ENCODE measurements around the gene AKAP6. TPM values are rescaled to one million over a fixed set of nuclear protein-coding genes. Genes with fewer than 3 reads are reported as not detected.

AKAP6 gene
- total RNA-seq, 4 donors from 2014 or later = 2.0 to 11.0 (median 4.2) TPM

- no peaks in the 10 kb centered on the region for H3K27me3 ChIP-seq
- H3K27ac ChIP-seq = no peak overlapping the region
- 4% methylated on average over 2 of the region's 2 CpGs for WGBS
- H3K4me1 ChIP-seq = peaks cover 37% of the 10 kb centered on the region
- H3K9me3 ChIP-seq = no peaks in the 10 kb centered on the region
- H3K4me3 ChIP-seq = no peak overlapping the region
- DNase-seq (ENCODE audit: low spot score in 2 of 2) = no peak
- H3K36me3 ChIP-seq = no peaks in the 10 kb centered on the region
- TF ChIP-seq EP300 (IDR thresholded peaks at IDR 0.05) = no peak
- TF ChIP-seq POLR2AphosphoS5 (IDR thresholded peaks at IDR 0.05) = no peak
- TF ChIP-seq CTCF (IDR thresholded peaks at IDR 0.05) = no peak
These were observed 139.9 kb downstream of the AKAP6 start for GRCh38 chr14:32468955-32469354.

GRCh38 chr14:32469388-32470160 is 140.5 kb downstream of the AKAP6 start:
- no peaks in the 10 kb centered on the region for H3K9me3 ChIP-seq
- no peak overlapping the region for H3K27ac ChIP-seq
- H3K4me1 ChIP-seq = peaks cover 40% of the 10 kb centered on the region
- DNase-seq (ENCODE audit: low spot score in 2 of 2) = no peak
- H3K4me3 ChIP-seq = no peak overlapping the region
- 11% methylated on average over 5 of the region's 5 CpGs for WGBS
- no peaks in the 10 kb centered on the region for H3K27me3 ChIP-seq
- TF ChIP-seq CTCF (IDR thresholded peaks at IDR 0.05) = peak; percentile 18 to 33
- TF ChIP-seq POLR2A (IDR thresholded peaks at IDR 0.05) = no peak
- TF ChIP-seq EP300 (IDR thresholded peaks at IDR 0.05) = no peak
- TF ChIP-seq POLR2AphosphoS5 (IDR thresholded peaks at IDR 0.05) = no peak
- no peaks in the 10 kb centered on the region for H3K36me3 ChIP-seq

- 78% methylated on average over 4 of the region's 4 CpGs for WGBS
- no peaks in the 10 kb centered on the region for H3K9me3 ChIP-seq
- peaks cover 46% of the 10 kb centered on the region for H3K4me1 ChIP-seq
- DNase-seq (ENCODE audit: low spot score in 2 of 2) = no peak
- H3K4me3 ChIP-seq = no peak overlapping the region
- H3K36me3 ChIP-seq = no peaks in the 10 kb centered on the region
- no peaks in the 10 kb centered on the region for H3K27me3 ChIP-seq
- no peak overlapping the region for H3K27ac ChIP-seq
- TF ChIP-seq CTCF (IDR thresholded peaks at IDR 0.05) = no peak
- no peak for TF ChIP-seq POLR2AphosphoS5 (IDR thresholded peaks at IDR 0.05)
- TF ChIP-seq EP300 (IDR thresholded peaks at IDR 0.05) = no peak
- no peak for TF ChIP-seq POLR2A (IDR thresholded peaks at IDR 0.05)
These were observed 141.1 kb downstream of the AKAP6 start for GRCh38 chr14:32470161-32470715.

GRCh38 chr14:32471181-32471580 is 142.1 kb downstream of the AKAP6 start:
- Histone ChIP-seq H3K4me3 (no peak overlapping the region), H3K27me3 (no peaks in the 10 kb centered on the region), H3K4me1 (peaks cover 49% of the 10 kb centered on the region), H3K36me3 (no peaks in the 10 kb centered on the region), H3K27ac (no peak overlapping the region), H3K9me3 (no peaks in the 10 kb centered on the region)
- no peak for DNase-seq (ENCODE audit: low spot score in 2 of 2)
- WGBS = 87% methylated on average over 4 of the region's 4 CpGs
- TF ChIP-seq CTCF (IDR thresholded peaks at IDR 0.05) = no peak

GRCh38 chr14:32472076-32472475 is 143.0 kb downstream of the AKAP6 start:
- Histone ChIP-seq H3K36me3 (no peaks in the 10 kb centered on the region), H3K27me3 (no peaks in the 10 kb centered on the region), H3K4me1 (peaks cover 56% of the 10 kb centered on the region), H3K27ac (peak overlapping the region; percentile 64), H3K9me3 (no peaks in the 10 kb centered on the region), H3K4me3 (no peak overlapping the region)
- DNase-seq (ENCODE audit: low spot score in 2 of 2) = no peak
- TF ChIP-seq POLR2A (IDR thresholded peaks at IDR 0.05) (no peak), POLR2AphosphoS5 (IDR thresholded peaks at IDR 0.05) (no peak), CTCF (IDR thresholded peaks at IDR 0.05) (no peak), EP300 (IDR thresholded peaks at IDR 0.05) (no peak)
- WGBS = 67% methylated on average over 1 of the region's 1 CpG
